GM18507 (cell line): Measurements from ENCODE around the gene NR2F1-AS1.
"Not testable (repeated sequence)": the region's sequence is repeated elsewhere in the genome, so short reads cannot be mapped to it uniquely, and the experiment has no call there.

Source experiments
- DNase-seq: peaks from one replicate; pipeline ENCODE4 v3.0.0; 2011; ENCODE audit warnings: low read depth; ENCODE audit not compliant: insufficient read length; ENCODE audit errors: extremely low spot score
- FAIRE-seq: peaks from 2 replicates; lab custom pipeline; 2011; peaks lifted over from hg19 to GRCh38; lab: Jason Lieb, UNC

Gene NR2F1-AS1

DNA sequence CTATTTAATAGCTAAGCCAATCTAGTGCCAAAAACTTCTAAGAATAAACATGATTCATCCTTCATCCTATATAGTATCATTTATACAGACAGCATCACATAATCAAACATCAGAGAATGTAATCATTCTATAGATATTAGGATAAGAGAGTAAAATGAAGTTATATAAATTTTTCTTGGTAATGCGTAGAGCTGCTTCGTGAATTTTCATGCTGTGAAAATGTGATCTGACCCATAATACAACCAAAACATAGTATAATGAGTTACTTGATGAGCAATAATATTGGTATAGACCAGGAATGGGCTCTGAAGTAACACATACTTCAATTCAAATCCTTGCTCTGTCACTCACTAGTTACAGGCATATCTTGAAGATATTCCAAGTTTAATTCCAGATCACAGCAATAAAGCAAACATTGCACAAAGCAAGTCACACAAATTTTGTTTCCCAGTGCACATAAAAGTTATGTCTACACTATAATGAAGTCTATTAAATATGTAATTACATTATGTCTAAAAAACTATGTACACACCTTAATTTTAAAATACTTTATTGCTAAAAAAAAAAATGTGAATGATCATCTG lies 23.9 kb downstream of the NR2F1-AS1 start:
- no peak for FAIRE-seq
- DNase-seq: no peak

DNA sequence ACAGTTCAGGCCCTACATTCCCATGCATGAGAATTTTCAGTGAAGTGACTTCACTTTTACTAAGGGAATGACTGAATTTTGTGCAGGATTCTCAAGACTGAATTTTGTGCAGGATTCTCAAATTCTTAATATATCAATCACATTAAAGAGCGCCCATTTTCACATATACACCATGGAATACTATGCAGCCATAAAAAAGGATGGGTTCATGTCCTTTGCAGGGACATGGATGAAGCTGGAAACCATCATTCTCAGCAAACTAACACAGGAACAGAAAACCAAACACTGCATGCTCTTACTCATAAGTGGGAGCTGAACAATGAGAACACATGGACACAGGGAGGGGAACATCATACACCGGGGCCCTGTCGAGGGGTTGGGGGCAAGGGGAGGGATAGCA lies 31.4 kb downstream of the NR2F1-AS1 start:
- DNase-seq, FAIRE-seq: not testable (repeated sequence)

DNA sequence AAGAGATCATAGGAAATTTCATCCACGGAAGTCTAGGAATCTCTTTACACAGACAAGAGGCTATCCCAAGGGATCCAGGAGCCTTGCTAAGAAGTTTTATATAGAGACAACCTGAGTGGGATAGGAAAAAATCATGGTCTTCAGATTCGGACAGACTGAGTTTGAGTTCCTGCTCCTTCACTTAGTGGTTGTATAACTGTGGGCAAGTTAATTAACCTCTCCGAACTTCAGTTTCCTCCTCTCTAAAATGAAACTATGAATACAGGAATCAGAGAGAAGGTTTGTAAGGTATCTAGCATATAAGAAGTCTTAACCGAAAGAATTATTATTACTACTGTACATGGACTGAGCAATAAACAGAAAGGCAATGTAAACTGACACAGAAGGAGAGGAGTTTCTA lies 35.1 kb downstream of the NR2F1-AS1 start:
- FAIRE-seq: no peak
- no peak for DNase-seq

DNA sequence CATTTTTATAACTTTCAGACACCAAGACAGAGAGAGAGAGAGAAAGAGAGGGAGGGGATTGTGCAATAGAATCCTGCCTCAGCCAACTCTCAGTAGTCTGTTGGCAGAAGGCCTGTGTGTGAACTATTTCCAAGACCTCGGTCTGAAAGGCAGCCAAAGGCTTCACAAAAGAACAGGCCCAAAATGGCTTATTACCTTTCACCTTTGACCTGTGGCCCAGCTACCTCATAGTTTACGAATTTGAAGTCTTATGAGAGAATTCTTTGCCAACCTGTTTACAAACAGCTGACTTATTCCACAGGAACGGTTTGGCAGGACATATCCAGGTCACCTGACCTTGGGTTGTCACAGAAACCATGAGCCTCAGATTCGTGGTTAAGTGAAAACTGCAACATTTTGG lies 48.6 kb downstream of the NR2F1-AS1 start:
- DNase-seq (no peak), FAIRE-seq (no peak)

DNA sequence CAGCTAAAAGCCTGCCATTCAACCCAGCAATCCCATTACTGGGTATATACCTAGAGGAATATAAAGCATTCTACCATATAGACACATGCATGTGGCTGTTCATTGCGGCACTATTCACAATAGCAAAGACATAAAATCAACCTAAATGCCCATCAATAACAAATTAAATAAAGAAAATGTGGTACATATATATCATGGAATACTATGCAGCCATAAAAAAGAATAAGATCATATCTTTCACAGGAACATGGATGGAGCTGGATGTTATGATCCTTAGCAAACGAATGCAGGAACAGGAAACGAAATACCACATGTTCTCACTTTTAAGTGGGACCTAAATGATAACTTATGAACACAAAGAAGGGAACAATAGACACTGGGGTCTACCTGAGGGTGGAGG lies 59.2 kb downstream of the NR2F1-AS1 start:
- not testable (repeated sequence) for DNase-seq, FAIRE-seq

DNA sequence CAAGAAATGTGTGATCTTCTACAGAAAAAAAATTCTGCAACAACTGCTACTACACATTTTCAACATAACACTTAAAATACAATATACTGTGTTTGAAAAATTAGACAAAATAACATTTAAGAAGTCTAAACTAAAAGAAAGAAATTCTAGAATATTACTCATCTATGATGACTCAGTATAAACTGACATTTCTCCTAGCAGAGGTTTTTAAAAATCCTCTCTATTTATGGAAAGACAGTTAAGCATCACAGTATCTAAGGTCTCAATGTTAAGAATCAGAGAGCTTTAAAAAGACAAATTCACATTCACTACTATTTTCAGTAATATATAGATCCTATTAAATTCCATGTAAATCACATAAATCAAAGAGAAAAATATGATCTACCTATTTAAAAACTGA lies 61.3 kb downstream of the NR2F1-AS1 start:
- DNase-seq (no peak), FAIRE-seq (no peak)

DNA sequence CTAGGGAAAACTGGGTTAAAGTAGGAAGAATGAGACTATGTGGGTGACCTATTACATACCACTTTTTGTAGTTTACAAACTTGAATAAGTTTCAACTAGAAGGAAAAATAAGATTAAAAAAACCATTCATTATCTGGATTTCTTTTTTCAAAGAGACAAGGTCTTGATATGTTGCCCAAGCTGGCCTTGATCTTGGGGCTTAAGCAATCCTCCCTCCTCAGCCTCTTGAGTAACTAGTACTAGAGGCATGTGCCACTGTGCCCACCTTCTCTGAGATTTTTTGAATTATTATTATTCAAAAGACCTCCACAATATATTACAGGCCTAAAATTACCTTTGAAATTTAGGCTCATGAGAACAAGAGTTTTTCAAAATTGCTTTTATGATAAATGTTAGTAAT lies 63.2 kb downstream of the NR2F1-AS1 start:
- no peak for DNase-seq
- FAIRE-seq: no peak

DNA sequence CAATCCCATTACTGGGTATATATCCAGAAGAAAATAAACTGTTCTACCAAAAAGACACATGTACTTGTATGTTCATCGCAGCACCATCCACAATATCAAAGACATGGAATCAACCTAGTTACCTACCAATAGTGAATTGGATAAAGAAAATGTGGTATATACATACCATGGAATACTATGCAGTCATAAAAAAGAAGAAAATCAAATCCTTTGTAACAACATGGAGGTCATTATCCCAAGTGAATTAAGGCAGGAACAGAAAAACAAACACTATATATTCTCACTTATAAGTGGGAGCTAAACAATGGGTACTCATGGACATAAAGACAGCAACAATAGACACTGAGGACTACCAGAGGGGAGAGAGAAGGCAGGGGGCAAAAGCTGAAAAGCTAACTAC lies 67.7 kb downstream of the NR2F1-AS1 start:
- FAIRE-seq (no peak), DNase-seq (no peak)

DNA sequence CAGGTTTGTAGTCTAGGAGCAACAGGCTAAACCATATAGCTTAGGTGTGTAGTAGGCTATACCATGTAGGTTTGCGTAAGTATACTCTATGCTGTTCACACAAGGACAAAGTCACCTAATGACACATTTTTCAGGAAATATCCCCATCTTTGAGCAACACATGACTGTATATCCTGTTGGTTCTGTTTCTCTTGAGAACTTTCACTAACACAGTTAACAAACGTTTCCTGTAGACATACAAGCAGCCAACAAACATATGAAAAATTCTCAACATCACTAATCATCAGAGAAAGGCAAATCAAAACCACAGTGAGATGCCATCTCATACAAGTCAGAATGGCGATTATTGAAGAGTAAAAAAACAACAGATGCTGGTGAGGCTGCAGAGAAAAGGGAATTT lies 68.2 kb downstream of the NR2F1-AS1 start:
- FAIRE-seq: no peak
- no peak for DNase-seq

DNA sequence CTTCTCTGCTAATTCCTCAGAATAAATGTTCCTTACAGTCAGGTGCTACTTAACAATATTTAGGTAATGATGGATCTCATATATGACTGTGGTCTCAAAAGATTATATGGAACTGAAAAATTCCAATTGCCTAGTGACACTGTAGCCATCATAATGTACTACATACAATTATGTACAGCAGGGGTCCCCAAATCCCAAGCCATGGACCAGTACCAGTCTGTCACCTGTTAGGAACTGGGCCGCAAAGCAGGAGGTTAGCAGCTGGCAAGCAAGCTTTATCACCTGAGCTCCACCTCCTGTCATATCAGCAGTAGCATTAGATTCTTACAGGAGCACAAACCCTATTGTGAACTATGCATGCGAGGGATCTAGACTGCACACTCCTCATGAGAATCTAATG lies 69.6 kb downstream of the NR2F1-AS1 start:
- DNase-seq (no peak), FAIRE-seq (no peak)

DNA sequence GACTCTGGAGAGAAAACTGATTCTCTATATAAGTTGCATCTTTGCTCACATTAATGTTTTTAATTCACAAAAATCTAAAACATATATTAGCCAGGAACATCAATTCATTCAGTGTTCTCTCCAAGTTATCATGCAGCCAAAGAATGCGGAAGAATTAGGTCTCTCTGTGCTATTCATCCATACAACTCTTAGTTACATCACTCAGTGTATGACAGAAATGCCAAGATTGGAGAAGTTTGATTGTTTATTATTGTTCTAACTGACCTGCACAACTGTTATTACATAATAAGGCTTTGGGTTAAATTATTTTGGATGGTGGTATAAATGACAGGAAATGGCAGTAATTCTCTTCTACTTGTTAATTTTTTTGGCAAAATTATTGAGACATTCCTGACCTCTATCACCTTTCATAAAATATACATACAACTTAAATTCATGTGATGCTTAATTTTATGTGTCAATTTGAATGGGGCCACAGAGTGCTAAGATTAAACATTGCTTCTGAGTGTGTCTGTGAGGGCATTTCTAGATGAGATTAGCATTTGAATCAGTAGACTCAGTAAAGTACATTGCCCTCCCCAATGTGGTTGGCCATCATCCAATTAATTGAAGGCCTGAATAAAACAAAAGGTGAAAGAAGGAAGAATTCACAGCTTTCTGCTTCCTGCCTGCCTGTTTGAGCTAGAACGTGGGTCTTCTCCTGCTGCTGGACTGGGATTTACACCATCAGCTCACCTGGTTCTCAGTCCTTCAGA lies 70.2 kb downstream of the NR2F1-AS1 start:
- FAIRE-seq (no peak), DNase-seq (no peak)

DNA sequence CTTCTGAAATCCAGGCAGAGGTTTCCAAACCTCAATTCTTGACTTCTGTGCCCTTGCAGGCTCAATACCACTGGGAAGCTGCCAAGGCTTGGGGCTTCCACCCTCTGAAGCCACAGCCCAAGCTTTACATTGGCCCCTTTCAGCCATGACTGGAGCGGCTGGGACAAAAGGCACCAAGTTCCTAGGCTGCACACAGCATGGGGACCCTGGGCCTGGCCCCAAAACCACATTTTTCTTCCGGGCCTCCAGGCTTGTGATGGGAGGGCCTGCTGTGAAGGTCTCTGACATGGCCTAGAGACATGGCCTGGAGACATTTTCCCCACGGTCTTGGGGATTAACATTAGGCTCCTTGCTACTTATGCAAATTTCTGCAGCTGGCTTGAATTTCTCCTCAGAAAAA lies 75.5 kb downstream of the NR2F1-AS1 start:
- not testable (repeated sequence) for DNase-seq, FAIRE-seq

DNA sequence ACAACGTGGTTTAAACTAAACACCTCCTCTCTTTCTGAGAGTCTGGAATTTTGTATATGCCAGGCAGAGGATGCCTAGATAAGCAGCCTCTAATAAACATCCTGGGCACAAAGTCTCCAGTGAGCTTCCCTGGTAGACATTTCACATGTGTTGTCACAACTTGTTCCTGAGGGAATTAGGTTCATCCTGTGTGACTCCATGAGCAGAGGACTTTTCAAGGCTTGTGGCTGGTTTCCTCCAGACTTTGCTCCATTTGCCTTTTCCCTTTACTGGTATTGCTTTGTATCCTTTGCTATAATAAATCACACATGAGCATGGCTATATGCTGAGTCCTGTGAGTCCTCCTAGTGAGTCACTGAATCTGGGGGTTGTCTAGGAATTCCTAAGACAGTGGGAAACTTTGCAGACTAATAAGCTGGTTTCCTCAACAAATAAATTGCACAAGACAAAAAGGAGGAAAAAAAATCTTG lies 77.4 kb downstream of the NR2F1-AS1 start:
- DNase-seq: no peak
- FAIRE-seq: no peak

DNA sequence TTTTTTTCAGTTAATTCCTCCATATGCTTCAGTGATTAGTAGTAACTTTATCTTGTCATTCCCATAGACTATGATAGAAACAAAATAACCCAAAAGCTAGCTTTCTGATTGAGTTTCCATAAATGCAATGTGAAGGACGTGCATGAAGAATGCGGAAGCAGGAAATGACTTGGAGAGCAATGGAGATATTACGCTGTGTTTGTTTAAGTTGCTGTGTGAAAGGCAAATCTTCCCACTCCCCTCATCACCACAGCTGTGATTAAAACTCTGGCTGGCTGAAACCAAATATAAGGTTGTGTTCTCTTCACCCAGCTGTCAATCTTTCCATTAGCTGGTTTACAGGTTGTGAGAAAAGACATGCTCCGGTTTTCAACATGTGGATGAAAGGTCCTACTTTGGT lies 83.9 kb downstream of the NR2F1-AS1 start:
- DNase-seq: no peak
- no peak for FAIRE-seq

DNA sequence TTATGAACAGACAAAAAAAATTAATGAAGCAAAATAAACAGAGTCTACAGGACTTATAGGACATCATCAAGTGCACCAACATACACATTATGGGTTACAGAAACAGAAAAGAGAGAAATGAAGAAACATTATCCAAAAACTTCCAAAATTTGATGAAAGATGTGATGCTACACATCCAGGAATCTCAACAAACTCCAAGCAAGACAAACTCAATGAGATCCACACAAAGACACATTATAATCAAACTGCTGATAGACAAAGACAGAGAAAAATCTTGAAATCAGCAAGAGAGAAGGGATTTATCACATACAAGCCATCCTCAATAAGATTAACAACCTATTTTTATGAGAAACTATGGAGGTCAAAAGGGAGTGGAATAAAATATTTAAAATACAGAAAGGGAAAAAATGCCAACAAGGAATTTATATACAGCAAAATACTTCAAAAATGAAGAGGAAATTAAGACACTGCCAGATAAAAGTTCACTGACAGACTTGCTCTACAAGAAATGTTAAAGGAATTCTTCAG lies 101.0 kb downstream of the NR2F1-AS1 start:
- no peak for FAIRE-seq
- no peak for DNase-seq

DNA sequence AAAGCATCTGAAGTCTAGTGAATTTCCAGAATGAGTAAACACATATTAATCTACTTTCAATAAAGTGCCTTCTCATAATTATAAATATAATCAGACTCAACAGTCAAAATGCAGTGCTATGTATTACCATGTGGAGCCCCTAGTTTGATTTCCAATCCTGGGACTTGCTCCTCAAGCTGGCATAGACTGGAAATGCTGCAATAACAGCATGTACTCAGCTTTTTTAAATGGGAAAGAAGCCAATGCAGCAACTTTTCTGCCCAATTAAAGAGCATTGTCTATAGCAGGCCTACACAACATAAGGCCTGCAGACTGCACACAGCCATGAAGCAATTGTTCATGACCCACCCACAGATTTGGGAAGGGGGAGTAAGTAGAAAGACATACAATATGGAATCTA lies 103.2 kb downstream of the NR2F1-AS1 start:
- FAIRE-seq: no peak
- no peak for DNase-seq

DNA sequence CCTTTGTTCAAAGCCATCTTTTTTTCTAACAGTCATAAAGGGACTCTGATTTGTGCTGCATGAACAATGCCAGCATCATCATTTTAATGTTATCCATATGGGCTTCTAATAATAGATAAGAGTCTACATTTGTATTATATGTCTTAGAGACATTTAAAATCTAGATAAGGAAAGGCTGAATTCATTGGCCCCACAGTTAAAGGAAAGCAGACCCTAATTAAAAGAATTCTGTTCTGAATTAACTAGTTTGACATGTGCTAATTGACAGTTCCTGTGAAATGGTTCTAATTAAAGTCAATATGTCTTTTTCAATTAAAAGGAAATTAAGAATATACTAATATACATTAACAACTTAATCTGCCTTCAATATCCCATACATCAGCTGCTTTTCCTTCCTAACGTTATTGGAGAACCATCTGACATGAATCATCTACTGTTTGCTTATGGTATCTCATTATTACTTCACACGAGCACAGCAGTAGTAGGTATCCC lies 104.7 kb downstream of the NR2F1-AS1 start:
- FAIRE-seq: no peak

DNA sequence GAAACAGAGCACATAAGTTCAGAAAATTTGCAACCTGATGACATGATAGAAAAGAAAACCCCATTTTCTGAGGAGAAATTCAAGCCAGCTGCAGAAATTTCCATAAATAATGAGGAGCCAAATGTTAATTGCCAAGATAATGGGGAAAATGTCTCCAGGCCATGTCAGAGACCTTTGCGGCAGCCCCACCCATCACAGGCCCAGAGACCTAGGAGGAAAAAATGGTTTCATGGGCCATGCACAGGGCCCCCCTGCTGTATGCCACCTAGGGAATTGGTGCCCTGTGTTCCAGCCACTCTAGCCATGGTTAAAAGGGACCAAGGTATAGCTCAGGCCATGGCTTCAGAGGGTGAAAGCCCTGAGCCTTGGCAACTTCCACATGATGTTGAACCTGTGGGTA lies 118.1 kb downstream of the NR2F1-AS1 start:
- FAIRE-seq: no peak

More for the DNA sequence above, 104.7 kb downstream of the NR2F1-AS1 start:
- DNase-seq: no peak

DNA sequence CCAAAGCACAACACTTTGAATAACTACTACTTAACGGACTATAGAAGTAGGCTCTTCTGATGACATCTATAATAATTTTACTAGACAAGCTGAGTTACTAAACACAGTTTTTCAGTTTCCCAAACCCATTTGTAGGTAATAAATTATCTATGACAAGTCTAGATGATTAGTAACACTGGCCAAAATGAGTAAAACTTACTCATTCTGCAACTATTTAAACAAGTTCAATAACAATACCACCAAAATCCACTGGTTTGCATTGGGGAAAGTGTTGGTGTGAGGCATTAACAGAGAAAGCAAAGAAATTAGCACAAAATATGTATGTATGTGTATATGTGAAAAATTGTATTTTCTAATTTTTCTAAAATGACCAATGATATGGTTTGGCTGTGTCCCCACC lies 119.3 kb downstream of the NR2F1-AS1 start:
- no peak for DNase-seq
- FAIRE-seq: no peak

More for the DNA sequence above, 118.1 kb downstream of the NR2F1-AS1 start:
- no peak for DNase-seq

DNA sequence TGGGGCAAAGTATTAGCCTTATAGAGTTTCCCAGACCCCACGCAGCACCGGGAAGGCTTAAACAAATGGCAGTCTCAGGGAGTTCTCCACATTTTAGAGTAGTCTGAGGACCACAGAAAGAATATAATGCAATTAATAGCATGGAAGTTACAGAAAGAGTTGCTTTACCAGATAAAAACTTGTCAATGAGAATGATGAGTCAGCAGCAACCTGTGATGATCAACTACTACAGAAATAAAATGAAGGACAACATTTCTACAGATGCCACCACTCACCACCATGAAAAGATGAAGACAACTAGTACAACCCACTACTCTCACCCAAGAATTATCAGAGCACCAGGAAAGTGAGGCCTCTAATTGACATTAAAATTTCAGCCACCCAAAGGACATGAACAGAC lies 120.7 kb downstream of the NR2F1-AS1 start:
- no peak for DNase-seq
- FAIRE-seq: no peak

DNA sequence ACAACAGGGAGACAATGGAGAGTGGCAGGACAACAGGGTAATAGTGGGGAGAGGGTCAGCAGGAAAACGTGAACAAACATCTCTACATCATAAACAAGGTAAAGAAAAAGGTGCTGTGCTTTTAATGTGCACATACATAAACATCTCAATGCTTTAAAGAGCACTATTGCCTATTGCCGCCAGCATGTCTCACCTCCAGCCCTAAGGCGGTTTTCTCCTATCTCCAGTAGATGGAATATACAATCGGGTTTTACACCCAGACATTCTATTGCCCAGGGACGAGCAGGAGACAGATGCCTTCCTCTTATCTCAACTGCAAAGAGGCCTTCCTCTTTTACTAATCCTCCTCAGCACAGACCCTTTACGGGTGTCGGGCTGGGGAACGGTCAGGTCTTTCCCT lies 124.2 kb downstream of the NR2F1-AS1 start:
- DNase-seq, FAIRE-seq: not testable (repeated sequence)
